GM21390 (cell line): ENCODE results near the gene CCDC107.
"Not testable (repeated sequence)": the region's sequence is repeated elsewhere in the genome, so short reads cannot be mapped to it uniquely, and the experiment has no call there.

Experiments
- ATAC-seq: cut with Tn5 transposase; IDR thresholded peaks from one replicate; pipeline ENCODE4 v1.9.1; 2021; ENCODE audit not compliant: unreplicated experiment

CCDC107 gene, protein sequence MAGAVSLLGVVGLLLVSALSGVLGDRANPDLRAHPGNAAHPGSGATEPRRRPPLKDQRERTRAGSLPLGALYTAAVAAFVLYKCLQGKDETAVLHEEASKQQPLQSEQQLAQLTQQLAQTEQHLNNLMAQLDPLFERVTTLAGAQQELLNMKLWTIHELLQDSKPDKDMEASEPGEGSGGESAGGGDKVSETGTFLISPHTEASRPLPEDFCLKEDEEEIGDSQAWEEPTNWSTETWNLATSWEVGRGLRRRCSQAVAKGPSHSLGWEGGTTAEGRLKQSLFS

GRCh38 chr9:35658137-35658967 is at the start of gene CCDC107:
Gene CCDC107 (plus strand): TSS chr9:35658292. CDS start chr9:35658380, 88 bp downstream.
- peak; percentile 57 for ATAC-seq

GRCh38 chr9:35609001-35609819 is 48.9 kb upstream of the CCDC107 start:
- no peak for ATAC-seq

- ATAC-seq: no peak
Observed at GRCh38 chr9:35609820-35610163, 48.3 kb upstream of the CCDC107 start.

DNA sequence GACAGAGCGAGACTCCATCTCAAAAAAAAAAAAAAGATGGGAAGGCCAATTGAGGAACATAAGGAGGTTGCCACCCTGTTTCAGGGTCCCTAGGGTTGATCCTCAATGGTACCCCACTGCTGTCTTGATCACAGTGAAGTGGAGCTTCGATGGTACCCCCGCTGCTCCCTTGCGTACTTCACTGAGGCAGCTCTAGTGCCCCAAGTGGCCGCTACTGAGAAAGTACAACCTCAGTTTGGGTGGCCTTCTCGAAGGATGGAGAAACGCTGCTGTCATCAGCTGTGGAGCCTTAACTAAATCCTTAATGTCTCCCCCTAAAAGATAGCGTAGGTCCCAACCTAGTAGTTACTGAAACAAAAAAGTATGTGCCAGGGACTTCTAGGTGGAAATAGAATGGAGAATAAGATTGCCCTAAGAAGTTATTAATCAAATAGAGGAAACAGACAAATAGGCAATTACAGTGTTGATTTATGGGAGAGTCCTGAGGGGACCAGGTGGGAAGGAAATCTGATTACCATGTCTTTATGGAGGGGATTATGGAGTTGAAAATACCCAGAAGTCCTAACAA is 46.8 kb upstream of the CCDC107 start:
- ATAC-seq: no peak

GRCh38 chr9:35612066-35612465 is 46.0 kb upstream of the CCDC107 start:
- ATAC-seq: not testable (repeated sequence)

DNA sequence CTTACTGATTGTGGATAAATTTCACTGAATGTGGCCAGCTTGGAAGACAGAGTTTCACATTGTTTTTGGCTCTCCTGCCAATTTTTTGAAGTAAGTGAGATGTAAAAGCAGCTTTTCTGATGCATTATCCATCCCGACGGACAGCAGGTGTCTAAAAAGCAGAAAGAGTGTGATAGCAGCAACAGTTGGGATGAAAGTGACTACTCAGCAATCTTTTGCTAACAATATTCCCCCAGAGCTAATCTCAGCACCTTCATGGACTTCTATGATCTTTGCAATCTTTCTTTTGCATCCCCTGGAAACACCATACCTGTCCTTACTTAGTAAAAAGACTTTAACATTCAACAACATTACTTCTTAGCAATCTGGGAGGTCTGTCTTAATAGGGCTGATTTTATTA is 45.2 kb upstream of the CCDC107 start:
- no peak for ATAC-seq

GRCh38 chr9:35615981-35616680 is 42.0 kb upstream of the CCDC107 start:
- no peak for ATAC-seq

DNA sequence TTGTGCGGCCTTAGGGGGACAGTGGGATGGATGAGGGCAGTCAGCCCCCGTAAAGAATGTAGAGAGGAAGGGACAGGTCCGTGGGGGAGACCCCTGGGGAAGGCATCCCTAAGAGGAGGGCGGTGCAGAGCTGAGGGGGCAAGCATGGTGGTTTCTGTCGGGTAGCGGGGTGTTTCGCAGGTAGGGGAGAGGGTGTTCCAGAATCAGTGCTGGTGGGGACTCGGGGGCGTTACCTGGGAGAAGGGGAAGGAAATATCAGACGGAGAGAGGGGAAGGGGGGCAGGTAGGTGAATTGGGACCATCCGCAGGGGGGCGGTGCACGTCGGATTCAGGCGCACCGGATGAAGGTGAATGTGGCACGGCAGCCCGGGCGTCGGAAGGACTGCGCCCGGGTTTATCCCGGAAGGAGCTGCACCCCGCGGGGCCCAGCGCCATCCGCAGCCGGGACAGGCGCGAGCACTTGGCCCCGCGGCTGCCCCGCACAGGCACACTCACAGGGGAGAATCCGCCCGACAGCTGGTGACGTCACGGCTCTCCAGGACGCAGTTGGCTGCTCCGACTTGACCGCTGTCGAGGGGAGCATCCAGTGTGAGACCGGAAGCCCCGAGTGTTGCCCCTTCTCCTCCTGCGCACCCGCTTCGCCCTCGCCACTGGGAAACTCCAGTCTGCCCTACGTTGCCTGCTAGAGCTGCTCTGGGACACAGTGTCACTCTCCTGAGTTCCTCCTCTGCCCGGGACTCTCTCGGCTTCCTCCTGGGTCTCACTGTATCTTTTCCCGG is 41.2 kb upstream of the CCDC107 start:
- peak; percentile 44 for ATAC-seq

- no peak for ATAC-seq
Observed at GRCh38 chr9:35617548-35617947, 40.5 kb upstream of the CCDC107 start.

DNA sequence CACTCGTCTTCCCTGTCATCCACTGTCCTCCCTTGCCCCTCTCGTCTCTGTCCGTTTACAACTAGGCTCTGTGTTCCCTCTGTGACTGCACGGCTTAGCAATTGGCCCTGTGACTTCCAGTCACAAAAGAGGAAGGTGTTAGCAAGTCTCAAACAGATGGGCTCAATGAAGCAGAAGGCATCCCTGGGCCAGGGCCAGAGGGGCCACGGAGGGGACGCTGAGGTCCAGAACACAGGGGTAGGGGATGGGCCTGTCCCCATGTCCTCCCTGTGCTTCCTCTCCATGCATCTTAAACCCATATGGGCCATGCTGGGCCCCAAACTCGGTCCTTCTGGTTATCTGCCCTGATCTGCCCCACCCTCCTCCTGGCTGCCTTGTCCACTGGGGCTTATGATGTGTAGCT is 39.8 kb upstream of the CCDC107 start, which contains the start of gene CD72:
CD72 (minus strand) TSS at position 89 of the 403 bp plus-strand sequence. CDS start 110 bp downstream, outside the sequence.
- no peak for ATAC-seq

DNA sequence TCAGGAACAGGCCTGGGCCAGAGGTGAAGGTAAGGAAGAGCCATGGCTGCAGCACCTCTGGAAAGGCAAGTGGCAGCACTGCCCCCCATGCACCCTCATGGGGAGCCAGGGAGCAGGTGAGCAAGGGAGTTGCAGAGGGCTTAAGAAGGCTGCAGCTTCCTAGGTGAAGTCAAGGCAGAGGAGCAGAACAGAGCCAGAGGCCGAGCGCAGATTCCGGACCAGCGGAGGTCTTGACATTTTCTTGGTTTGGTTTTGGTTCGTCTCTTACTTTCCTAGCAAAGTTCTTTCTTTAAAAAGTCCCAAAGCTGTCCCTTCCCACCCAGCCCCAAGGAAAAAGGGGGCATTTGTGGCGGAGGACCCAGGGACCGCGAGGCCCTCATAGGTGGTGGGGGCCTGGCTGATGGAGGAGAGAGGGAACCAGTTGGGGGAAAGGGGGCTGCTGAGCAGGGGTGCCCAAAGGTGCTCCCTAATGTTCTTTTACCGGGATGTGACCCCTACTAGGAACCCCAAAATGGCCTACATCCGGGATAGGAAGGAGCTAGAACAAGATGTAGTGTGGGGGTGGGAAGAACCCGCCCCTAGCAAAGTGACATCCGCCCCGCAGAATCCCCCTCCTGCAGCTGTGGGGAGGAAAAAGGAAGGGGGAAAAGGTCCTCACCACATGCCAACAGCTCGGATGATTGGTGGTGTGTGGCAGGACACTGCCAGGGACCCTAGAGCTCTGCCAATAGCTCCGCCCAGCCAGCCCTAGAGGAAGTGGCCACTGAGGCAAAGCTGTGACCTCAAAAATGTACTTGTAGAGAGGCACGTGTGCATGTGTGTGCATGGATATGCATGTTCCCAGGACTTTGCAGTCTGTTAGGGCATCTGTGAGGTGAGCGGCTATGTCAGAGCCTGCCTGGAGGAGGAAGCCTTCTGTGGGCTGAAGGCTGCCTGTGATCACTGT is 39.0 kb upstream of the CCDC107 start:
- ATAC-seq: peak; percentile 54

- peak; percentile 52 for ATAC-seq
Observed at GRCh38 chr9:35619800-35620158, 38.3 kb upstream of the CCDC107 start.

DNA sequence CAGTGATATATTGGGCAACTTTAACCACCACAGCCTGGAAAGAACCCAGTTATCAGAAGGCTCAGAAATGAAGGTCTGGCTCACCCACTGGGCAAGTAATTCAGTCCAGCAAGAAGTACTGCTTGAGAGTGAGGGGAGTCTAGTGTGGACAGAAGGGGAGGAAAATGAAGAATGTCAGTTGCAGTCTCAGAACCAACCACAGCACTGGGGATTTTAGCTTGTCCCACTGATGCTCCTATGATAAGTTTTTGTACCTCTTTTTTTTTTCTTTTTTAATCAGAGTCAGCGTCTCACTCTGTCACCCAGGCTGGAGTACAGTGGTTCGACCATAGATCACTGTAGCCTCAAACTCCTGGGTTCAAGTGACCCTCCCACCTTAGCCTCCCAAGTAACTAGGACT is 30.5 kb upstream of the CCDC107 start:
- ATAC-seq: no peak

GRCh38 chr9:35628389-35628991 is 29.6 kb upstream of the CCDC107 start:
- ATAC-seq: no peak

DNA sequence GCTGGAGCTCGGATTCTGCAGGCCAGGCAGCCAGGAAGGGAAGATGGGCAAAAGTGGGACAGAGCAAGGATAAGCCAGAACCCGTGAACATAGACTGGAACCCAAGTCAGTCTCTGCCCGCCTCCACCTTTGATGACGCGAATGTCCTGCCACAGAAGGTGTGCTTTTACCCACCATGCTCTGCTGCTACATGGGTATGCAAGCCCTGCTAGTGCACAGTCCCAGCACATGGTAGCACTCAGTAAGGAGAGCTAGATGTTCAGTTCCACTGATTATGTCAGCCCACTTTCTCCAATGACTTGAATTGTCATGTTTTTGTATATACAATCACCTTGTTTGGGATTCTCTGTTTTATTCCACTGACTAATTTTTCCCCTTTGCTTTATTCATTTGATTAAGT is 28.5 kb upstream of the CCDC107 start:
- no peak for ATAC-seq

GRCh38 chr9:35635730-35636129 is 22.4 kb upstream of the CCDC107 start:
- no peak for ATAC-seq

DNA sequence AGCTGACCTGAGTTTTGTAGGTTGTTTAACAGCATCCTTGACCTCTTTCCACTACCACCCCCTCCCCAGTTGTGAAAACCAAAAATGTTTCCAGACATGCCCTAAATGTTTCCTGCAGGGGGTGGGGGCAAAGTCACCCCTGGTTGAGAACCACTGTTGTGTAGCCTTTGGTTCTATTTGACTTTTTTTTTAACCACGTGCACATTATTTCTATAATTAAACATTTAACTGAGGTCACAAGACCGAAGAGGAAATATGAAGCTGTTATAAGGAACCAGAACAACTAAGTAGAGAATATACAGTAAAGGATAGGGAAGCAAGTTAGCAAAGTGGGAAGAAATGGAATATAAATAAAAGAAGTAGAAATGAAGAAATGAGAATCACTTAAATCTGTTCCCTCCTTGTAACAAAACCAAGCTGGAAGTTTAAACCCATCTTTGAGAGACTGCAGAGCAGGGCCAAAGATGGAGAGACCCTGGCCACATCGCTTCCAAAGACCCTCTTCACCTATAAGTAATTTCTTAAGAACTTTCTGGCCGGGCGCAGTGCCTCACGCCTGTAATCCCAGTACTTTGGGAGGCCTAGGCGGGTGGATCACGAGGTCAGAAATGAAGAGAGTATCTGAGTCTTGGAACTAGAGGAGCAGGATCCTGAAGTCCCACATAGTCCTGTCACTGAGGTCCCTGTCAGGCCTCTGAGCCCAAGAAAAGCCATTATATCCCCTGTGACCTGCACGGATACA is 21.8 kb upstream of the CCDC107 start:
- ATAC-seq: no peak

GRCh38 chr9:35636877-35637246 is 21.2 kb upstream of the CCDC107 start:
- ATAC-seq: not testable (repeated sequence)
